DND-41 (cell line): ENCODE results near the gene B4GALT1.

ENCODE experiments used
- ATAC-seq: fragments of 200-7000 bp; cut with Tn5 transposase; 3 replicates; pipeline ENCODE4 v1.9.1; 2021; ENCODE audit warnings: low read depth; ENCODE audit not compliant: insufficient read depth
- DNase-seq: peaks from one replicate; pipeline ENCODE4 v3.0.0-alpha.2; 2020
- H2AFZ ChIP-seq: 2 replicates; pipeline ENCODE4 v1.6.0; 2012; ENCODE audit warnings: low read depth, low read length
- H3K27ac ChIP-seq: 2 replicates; pipeline ENCODE4 v1.5.1; 2012; ENCODE audit warnings: low read length, inconsistent platforms
- H3K27me3 ChIP-seq: fragments of 200-600 bp; sonication (generic); 2 replicates; pipeline ENCODE4 v1.6.0; 2012; ENCODE audit warnings: low read length, mild to moderate bottlenecking, inconsistent platforms; ENCODE audit not compliant: insufficient read depth, poor library complexity
- H3K36me3 ChIP-seq: 2 replicates; pipeline ENCODE4 v1.5.1; 2012; ENCODE audit warnings: low read length, inconsistent platforms; ENCODE audit not compliant: insufficient read depth
- H3K4me1 ChIP-seq: 2 replicates; pipeline ENCODE4 v1.5.1; 2012; ENCODE audit warnings: mild to moderate bottlenecking, low read length; ENCODE audit not compliant: insufficient read depth
- H3K4me2 ChIP-seq: 2 replicates; pipeline ENCODE4 v1.6.0; 2012; ENCODE audit warnings: mild to moderate bottlenecking, moderate library complexity, low read length, inconsistent platforms; ENCODE audit not compliant: insufficient read depth
- H3K4me3 ChIP-seq, 2 experiments: fragments of 200-600 bp in 1 of 2; shearing (Covaris generic) in 1 of 2; 2 replicates each; pipeline ENCODE4 v1.5.1; 2012 to 2016; ENCODE audit warnings: inconsistent platforms in 2 of 2, low read length in 2 of 2, mild to moderate bottlenecking in 2 of 2, low read depth in 1 of 2, moderate library complexity in 1 of 2
- H3K79me2 ChIP-seq: 2 replicates; pipeline ENCODE4 v1.6.0; 2012; ENCODE audit warnings: low read length, inconsistent platforms; ENCODE audit not compliant: insufficient read depth
- H3K9ac ChIP-seq: 2 replicates; pipeline ENCODE4 v1.6.0; 2012; ENCODE audit warnings: low read depth, mild to moderate bottlenecking, inconsistent platforms, low read length, moderate library complexity
- H3K9me3 ChIP-seq: 2 replicates; pipeline ENCODE4 v1.5.1; 2012; ENCODE audit warnings: low read length, moderate library complexity, mild to moderate bottlenecking, inconsistent platforms; ENCODE audit not compliant: insufficient read depth, severe bottlenecking
- H4K20me1 ChIP-seq: 2 replicates; pipeline ENCODE4 v1.6.0; 2012; ENCODE audit warnings: low read length; ENCODE audit not compliant: insufficient read depth
- EZH2 ChIP-seq: IDR thresholded peaks from 3 replicates; pipeline ENCODE4 v1.6.1; 2012; ENCODE audit warnings: borderline replicate concordance, low read depth, mild to moderate bottlenecking, moderate library complexity, low read length, inconsistent platforms; ENCODE audit not compliant: severe bottlenecking
- TF ChIP-seq, protein P1 (sequence below): IDR thresholded peaks from 2 replicates; pipeline ENCODE4 v1.5.1; 2012; ENCODE audit warnings: borderline replicate concordance, low read length, moderate library complexity, mild to moderate bottlenecking; ENCODE audit not compliant: poor library complexity, severe bottlenecking; ENCODE audit errors: extremely low read depth

Gene B4GALT1

DNA sequence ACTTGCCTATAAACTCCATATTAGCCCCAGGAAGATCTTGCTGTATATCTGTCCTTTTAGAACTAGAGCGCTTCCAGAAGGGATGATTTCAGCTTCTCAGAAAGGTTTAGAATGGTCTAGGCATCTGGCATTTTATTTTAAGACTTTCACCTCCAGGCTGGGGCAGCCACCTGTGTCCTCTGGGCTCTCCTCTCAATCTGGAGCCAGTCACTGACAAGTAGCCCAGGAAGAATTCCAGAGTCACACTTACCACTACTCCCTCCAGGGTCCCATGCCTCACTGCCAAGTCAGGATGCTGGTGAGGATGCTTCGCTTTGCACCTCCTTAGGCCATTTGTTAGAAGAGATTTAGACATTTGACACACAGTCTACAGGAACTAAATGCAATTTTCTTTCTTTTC, 20.8 kb downstream of the B4GALT1 start:
- Histone ChIP-seq H3K4me2 (no peak overlapping the region), H3K9ac (no peak overlapping the region), H3K4me3 (no peak overlapping the region), H3K27me3 (no peaks in the 10 kb centered on the region), H3K79me2 (peaks cover 10% of the 10 kb centered on the region; the same call in 1 of the 2 replicates), H3K36me3 (no peaks in the 10 kb centered on the region), H3K27ac (no peak overlapping the region), H4K20me1 (peaks cover 3% of the 10 kb centered on the region; the same call in 1 of the 2 replicates), H3K9me3 (no peaks in the 10 kb centered on the region), H3K4me1 (peaks cover 3% of the 10 kb centered on the region; the same call in 1 of the 2 replicates), H2AFZ (no peak overlapping the region)
- TF ChIP-seq, protein P1, sequence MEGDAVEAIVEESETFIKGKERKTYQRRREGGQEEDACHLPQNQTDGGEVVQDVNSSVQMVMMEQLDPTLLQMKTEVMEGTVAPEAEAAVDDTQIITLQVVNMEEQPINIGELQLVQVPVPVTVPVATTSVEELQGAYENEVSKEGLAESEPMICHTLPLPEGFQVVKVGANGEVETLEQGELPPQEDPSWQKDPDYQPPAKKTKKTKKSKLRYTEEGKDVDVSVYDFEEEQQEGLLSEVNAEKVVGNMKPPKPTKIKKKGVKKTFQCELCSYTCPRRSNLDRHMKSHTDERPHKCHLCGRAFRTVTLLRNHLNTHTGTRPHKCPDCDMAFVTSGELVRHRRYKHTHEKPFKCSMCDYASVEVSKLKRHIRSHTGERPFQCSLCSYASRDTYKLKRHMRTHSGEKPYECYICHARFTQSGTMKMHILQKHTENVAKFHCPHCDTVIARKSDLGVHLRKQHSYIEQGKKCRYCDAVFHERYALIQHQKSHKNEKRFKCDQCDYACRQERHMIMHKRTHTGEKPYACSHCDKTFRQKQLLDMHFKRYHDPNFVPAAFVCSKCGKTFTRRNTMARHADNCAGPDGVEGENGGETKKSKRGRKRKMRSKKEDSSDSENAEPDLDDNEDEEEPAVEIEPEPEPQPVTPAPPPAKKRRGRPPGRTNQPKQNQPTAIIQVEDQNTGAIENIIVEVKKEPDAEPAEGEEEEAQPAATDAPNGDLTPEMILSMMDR, result no peak
- no peak for TF ChIP-seq EZH2
- DNase-seq (no peak), ATAC-seq (no peak)

DNA sequence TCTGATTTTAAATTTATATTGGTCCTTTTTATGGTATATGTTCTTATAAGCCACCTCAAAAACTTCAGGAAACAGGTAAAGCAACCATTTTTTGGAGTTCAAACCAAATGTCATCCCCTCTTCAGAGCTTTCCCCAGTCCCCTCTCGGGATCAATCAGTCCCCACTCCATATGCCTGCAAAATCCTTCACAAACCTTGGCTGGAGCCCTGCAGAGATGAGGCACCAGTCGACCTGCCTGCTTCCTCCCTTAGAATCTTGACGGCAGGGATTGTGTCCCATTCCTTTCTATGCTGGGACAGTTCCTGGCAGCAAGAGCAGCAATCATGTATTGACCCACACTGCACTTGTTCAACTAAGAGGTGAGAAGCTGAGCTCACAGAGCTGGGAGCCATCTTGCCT, 22.6 kb downstream of the B4GALT1 start:
- peaks cover 3% of the 10 kb centered on the region; the same call in 1 of the 2 replicates for H3K4me1 ChIP-seq
- no peak for ATAC-seq
- H3K79me2 ChIP-seq, result peaks cover 7% of the 10 kb centered on the region; the same call in 1 of the 2 replicates
- H4K20me1 ChIP-seq, result 0 out of 2 replicates have a peak, but pooled peaks cover 8% of the 10 kb centered on the region
- no peak overlapping the region for H2AFZ ChIP-seq
- H3K4me3 ChIP-seq, result no peak overlapping the region
- no peaks in the 10 kb centered on the region for H3K36me3 ChIP-seq
- DNase-seq, result no peak
- no peaks in the 10 kb centered on the region for H3K9me3 ChIP-seq
- H3K4me2 ChIP-seq, result no peak overlapping the region
- H3K27ac ChIP-seq, result no peak overlapping the region
- no peak for TF ChIP-seq EZH2
- TF ChIP-seq, protein P1, result no peak
- H3K9ac ChIP-seq, result no peak overlapping the region
- H3K27me3 ChIP-seq, result no peaks in the 10 kb centered on the region

- no peak overlapping the region for H3K4me3 ChIP-seq
- no peaks in the 10 kb centered on the region for H3K9me3 ChIP-seq
- DNase-seq (no peak), ATAC-seq (no peak)
- H3K4me2 ChIP-seq, result no peak overlapping the region
- no peak overlapping the region for H2AFZ ChIP-seq
- no peaks in the 10 kb centered on the region for H3K27me3 ChIP-seq
- peaks cover 3% of the 10 kb centered on the region; the same call in 1 of the 2 replicates for H3K4me1 ChIP-seq
- H3K27ac ChIP-seq, result no peak overlapping the region
- H3K9ac ChIP-seq, result no peak overlapping the region
- no peaks in the 10 kb centered on the region for H3K36me3 ChIP-seq
- TF ChIP-seq EZH2, result no peak
- TF ChIP-seq, protein P1, result no peak
- H3K79me2 ChIP-seq, result peaks cover 7% of the 10 kb centered on the region; the same call in 1 of the 2 replicates
- H4K20me1 ChIP-seq, result peaks cover 18% of the 10 kb centered on the region; the same call in 1 of the 2 replicates
Measured at GRCh38 chr9:33143241-33143661, 23.9 kb downstream of the B4GALT1 start.
